Measurements from ENCODE around the gene ZNF107.
A peak's percentile ranks its signal among the peaks of the same experiment; 100 is the strongest.

ZNF107 gene

DNA sequence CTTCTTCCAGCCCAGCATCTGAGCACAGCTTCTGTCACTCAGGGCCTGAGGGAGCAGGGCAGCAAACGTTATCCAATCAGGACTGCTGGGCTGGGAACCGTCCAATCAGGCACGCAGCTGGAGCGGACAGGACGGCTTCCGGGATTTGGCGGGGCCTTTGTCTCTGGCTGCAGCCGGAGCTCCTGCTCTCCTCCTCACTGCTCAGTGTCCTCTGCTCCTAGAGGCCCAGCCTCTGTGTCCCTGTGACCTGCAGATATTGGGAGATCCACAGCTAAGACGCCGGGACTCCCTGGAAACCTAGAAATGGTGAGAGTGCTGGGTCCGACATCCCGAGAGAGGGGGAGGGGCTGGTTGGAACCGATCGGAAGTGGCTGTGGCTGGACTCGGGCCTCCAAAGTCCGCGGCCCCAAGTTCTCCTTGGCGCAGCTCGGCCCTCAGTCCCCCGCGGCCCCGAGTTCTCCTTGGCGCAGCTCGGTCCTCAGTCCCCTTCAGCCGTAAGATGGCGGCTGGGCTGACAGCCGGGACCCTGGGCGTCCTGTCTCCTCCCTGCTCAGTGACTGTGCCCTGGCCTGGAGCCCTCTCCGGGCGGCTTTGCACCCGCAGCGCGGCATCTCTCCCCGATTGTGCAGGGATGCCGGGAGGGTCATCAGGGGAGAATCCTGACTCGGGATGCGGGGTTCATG lies at the start of gene ZNF107:
Gene ZNF107 (plus strand): TSS at position 154 of the 683 bp plus-strand sequence. CDS start 150 bp downstream, at position 304.
- ATAC-seq (peak; percentile 100), DNase-seq (peak; percentile 82)

DNA sequence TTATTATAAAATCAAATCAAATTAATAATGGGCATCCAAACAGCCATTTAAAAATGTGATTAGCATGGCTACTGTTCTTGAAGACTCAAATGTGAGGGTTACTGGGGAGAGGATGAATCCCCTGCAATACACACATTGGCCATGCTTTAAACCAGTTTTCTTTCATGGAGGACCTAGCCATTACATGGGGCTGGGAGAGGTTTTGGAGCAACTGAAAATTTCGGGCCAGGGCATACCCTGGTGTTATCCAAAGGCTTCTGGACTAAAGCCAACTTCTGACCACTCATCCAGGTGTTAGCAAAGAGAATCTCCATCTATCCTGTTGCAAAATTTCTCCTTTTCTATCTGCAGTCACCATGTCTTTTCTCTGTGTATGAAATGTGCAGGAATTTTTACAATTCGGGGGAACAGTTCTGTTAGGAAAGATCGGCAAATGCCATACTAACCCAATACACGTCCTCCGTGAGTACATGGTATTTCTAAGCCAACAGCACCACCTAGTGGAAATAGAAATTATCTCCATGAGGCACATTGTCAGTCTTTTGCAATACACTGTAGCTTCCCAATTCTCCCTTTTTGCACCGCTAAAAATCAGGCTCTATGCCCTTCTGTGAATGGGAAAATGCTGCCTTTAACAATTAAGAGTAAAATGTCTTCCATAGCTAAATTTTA lies 47.0 kb upstream of the ZNF107 start:
- DNase-seq (no peak), ATAC-seq (no peak)

DNA sequence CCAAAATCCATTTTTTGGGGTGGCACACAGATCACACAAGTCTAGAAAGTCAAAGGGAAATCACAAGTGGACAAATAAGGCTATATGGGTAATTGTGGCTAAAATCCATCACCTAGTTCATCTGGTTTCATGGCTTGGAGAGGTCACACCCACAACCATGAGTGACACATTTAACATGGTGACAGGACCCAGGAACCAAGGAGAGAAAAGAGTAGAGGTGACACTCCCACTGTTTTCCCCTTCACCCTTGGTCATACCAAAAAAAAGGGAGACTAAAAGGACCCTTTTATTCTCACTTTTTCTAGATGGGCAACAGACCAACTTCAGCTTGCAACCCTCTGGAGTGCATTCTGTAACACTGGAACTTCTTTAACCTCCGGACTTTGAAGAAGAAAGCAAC lies 46.2 kb upstream of the ZNF107 start:
- no peak for DNase-seq
- ATAC-seq, result no peak

DNA sequence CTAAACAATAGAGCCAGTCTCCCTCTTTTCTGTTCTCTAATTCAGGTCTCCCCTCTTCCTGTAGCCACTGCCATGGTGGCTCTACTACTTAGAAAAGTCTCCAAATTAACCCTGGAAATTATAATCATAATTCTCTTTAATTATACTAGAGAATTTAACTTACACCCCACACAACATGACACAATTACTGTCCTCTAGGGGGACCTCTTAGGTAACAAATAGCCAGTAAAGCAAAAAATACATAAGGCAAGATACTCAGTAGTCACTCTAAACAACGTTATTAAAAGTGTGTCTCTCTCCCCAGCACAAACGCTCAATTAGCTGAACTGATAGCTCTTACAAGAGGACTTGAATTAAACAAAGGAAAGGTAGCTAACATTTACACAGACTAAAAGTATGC lies 44.3 kb upstream of the ZNF107 start:
- DNase-seq (no peak), ATAC-seq (no peak)

DNA sequence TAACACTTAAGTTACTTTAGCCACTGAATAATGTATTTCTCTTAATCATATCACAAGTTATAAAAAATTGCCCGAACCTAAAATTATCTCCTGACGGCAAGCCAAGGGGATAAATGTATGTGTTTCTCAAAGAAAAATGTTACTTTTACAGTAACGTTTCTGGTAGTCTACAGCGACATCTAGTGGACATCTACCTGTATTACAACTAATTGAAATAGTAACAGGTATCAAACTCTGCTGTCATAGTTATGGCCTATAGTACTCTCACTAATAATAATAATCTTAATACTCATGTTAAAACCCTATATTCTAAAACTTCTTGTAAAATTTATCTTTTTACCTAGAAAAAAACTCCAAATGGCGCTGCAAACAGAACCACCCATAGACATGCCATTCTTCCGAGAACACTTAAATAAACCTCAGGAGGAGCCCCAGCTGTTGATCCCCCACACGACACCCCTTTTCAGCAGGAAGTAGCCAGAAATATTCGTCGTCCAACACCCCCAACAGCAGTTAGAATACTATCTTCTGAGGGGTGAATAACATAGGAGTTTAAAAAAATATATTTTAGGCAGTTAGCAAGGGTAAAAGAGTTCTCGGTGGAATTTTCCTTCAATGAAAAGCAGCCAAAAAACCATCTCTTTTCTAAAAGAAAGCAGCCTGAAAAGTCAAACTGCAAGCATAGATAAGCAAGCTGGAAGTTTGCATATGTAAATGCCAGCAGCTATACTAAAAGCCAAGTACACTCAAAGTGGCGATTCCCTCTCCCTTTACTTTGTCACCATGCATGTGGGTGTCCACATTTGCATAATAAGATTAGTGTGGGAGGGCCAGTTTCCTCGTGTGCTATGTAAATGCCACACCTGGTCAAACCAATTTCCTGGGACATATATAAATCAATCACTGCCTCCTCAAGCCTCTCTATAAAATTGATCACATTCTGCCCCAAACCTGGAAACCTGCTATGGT lies 40.5 kb upstream of the ZNF107 start:
- no peak for DNase-seq
- ATAC-seq, result no peak

GRCh38 chr7:64626083-64626469 lies 39.9 kb upstream of the ZNF107 start:
- ATAC-seq (peak; percentile 44), DNase-seq (no peak)

- DNase-seq (no peak), ATAC-seq (no peak)
These were observed 39.4 kb upstream of the ZNF107 start for GRCh38 chr7:64626557-64626956.

GRCh38 chr7:64628192-64628591 lies 37.7 kb upstream of the ZNF107 start:
- ATAC-seq (no peak), DNase-seq (no peak)

GRCh38 chr7:64628721-64629120 lies 37.2 kb upstream of the ZNF107 start:
- ATAC-seq, result no peak

DNA sequence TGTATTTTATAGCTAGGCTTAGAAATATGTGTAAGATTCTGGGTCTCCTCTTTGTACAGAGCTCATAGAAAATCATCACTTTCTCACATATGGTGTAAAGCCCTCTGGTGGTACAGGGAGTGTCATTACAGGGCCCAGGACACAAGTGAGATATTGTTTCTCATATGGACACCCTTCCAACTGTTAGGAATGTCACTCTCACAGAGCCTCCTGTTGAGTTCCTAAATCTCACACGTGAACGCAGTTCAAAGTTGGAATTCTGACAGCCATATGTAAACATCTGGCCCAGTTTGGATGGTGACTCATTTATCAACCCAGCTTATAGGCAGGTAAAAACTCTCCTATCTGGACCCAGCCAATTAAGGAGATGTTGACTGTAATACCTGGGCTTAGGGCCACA lies 35.4 kb upstream of the ZNF107 start:
- DNase-seq (no peak), ATAC-seq (no peak)

More at GRCh38 chr7:64628721-64629120, 37.2 kb upstream of the ZNF107 start:
- no peak for DNase-seq

DNA sequence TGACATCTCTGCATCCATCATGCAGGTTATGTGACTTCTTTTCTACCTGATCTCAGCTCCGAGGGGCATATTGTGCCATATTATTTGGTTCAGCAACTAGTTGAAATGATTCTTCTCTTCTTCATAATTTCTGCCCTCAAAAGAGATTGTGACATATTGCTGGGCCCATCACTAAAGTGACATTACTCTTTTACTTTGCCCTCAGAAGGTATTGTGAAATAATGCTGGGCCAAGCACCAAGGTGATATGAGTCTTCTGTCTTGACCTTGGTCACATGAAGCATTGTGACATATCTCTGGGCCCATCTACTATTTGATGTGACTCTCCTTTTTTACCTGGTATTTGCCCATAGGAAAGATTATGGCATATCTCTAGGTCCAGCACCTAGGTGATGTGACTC lies 33.9 kb upstream of the ZNF107 start:
- no peak for ATAC-seq
- DNase-seq, result no peak

DNA sequence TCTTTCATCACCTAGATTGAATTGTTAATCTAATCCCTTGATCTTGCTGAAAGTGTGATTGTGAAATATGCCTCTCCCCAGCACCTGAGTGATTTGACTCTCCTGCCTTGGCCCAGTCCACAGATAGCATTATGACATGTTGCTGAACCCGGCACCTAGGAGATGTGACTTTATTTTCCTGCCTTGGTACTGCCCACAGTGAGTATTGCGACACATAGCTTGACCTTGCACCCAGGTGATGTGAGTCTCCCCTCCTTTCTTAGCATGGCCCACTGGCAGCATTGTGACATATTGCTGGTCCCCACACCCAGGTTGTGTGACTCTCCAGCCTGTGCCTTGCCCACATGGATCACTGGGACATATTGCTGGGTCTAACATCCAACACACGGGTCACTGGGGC lies 32.5 kb upstream of the ZNF107 start:
- no peak for ATAC-seq
- DNase-seq, result no peak

GRCh38 chr7:64634406-64635062 lies 31.4 kb upstream of the ZNF107 start:
- ATAC-seq (no peak), DNase-seq (no peak)

GRCh38 chr7:64636386-64636785 lies 29.5 kb upstream of the ZNF107 start:
- peak; percentile 17 for DNase-seq
- no peak for ATAC-seq

GRCh38 chr7:64637521-64638445 lies 28.1 kb upstream of the ZNF107 start:
- no peak for DNase-seq
- no peak for ATAC-seq

DNA sequence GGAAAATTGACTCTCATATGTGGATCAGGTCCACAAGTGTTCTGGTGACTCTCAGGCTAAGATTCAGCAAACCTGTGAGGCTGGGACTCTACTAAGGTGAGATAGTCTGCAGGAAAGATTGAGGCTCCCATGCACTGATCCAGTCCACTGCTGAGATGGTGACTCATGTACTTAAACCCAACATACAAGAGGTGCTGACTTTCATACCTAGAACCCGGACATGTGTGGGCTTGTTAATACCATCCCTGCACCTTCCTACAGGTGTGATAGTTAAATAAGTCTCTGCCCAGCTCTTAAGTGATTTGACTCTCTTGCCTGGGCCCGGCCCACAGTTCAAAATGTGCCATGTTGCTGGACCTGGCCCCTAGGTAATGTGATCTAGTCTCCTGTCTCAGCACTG lies 27.1 kb upstream of the ZNF107 start:
- ATAC-seq (peak; percentile 28), DNase-seq (no peak)

DNA sequence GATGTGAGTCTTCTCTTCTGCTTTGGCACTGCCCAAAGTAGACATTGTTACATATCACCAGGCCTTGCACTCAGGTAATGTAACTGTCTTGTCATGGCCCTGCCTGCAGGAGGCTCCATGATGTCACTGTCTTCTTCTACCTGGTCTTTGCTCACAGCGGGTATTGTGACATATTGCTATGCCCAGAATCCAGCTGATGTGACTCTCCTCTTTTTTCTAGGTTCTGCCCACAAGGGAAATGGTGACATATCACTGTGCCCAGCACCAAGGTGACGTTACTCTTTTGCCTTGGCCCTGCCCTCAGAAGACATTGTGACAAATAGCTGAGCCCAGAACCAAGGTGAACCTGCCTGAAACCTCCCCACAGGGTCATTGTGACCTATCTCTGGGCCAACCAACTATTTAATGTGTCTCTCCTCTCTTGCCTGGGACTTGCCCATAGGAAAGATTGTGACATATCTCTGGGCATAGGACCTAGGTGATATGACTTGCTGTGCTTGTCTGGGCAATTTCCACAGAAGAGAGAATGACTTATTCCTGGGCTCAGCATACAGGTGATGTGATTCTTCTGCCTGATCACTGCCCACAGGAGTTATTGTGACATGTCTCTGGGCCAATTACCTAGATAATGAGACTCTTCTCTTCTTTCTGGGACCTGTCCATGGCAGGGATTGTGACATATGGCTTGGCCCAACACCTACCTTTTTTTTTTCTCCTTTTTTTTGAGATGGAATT lies 26.5 kb upstream of the ZNF107 start:
- ATAC-seq (no peak), DNase-seq (no peak)

DNA sequence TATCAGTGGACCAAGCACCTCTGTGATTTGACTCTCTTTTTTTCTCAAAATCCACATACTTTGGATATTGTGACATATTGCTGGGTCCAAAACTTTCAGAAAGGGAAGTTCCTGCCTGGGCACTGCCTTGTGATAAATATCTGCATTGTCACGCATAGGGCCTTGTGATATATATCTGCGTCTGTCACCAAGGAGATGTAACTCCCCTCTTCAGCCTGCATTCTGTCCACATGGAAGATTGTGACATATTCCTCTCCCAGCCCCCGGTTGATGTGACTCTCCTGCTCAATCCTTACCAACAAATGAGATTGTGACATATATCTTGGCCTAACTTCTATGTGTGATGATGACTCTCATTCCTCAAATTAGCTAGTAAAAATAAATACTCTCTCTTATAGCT lies 25.4 kb upstream of the ZNF107 start:
- no peak for ATAC-seq
- DNase-seq, result no peak

- DNase-seq, result no peak
- no peak for ATAC-seq
These were observed 23.9 kb upstream of the ZNF107 start for GRCh38 chr7:64642046-64642445.

GRCh38 chr7:64642875-64643274 lies 23.1 kb upstream of the ZNF107 start:
- DNase-seq (no peak), ATAC-seq (no peak)

Measured in stimulated activated naive CD8-positive, alpha-beta T cell treated with anti-CD3 and anti-CD28 coated beads, Interleukin-15, Interleukin-2, amounts not matched to agents 100 U/mL and 50 U/mL, for 24 hours (primary cell).